ENCODE data around the gene NR4A2. TPM values are rescaled to one million over a fixed set of nuclear protein-coding genes. Genes with fewer than 3 reads are reported as not detected.

NR4A2 gene
- total and polyA plus RNA-seq, 2 donors from 2014 or later = 2.4 to 3.1 TPM

- FAIRE-seq (no peak), DNase-seq (no peak)
- Histone ChIP-seq H3K9me3 (ENCODE audit: control insufficient read depth in 2 of 3, insufficient read depth in 1 of 3, low read length in 3 of 3) (no peaks in the 10 kb centered on the region), H3K4me3 (ENCODE audit: low read length in 3 of 3) (no peak overlapping the region), H3K27me3 (ENCODE audit: control insufficient read depth, insufficient read depth, low read length) (no peaks in the 10 kb centered on the region), H3K9ac (ENCODE audit: low read length in 3 of 3) (no peak overlapping the region), H3K4me1 (ENCODE audit: control insufficient read depth in 2 of 3, insufficient read depth in 2 of 3, low read depth in 1 of 3, low read length in 3 of 3) (no peaks in the 10 kb centered on the region), H3K27ac (ENCODE audit: low read depth in 2 of 2, low read length in 2 of 2) (no peak overlapping the region), H3K36me3 (ENCODE audit: control insufficient read depth in 2 of 3, insufficient read depth in 3 of 3, low read length in 3 of 3) (no peaks in the 10 kb centered on the region)
- intact Hi-C loops (cut with DNase I) = no loop called here
- no peak for TF ChIP-seq CTCF (IDR thresholded peaks at IDR 0.05; ENCODE audit: borderline replicate concordance, extremely low read depth, insufficient read depth)
These were observed 23.7 kb upstream of the NR4A2 start for GRCh38 chr2:156356014-156356754.

GRCh38 chr2:156352911-156353310 lies 20.4 kb upstream of the NR4A2 start:
- Histone ChIP-seq H3K9me3 (ENCODE audit: control insufficient read depth in 2 of 3, insufficient read depth in 1 of 3, low read length in 3 of 3) (no peaks in the 10 kb centered on the region), H3K9ac (ENCODE audit: low read length in 3 of 3) (no peak overlapping the region), H3K36me3 (ENCODE audit: control insufficient read depth in 2 of 3, insufficient read depth in 3 of 3, low read length in 3 of 3) (no peaks in the 10 kb centered on the region), H3K27ac (ENCODE audit: low read depth in 2 of 2, low read length in 2 of 2) (no peak overlapping the region), H3K4me3 (ENCODE audit: low read length in 3 of 3) (no peak overlapping the region), H3K4me1 (ENCODE audit: control insufficient read depth in 2 of 3, insufficient read depth in 2 of 3, low read depth in 1 of 3, low read length in 3 of 3) (no peaks in the 10 kb centered on the region), H3K27me3 (ENCODE audit: control insufficient read depth, insufficient read depth, low read length) (no peaks in the 10 kb centered on the region)
- FAIRE-seq (no peak), DNase-seq (no peak)
- intact Hi-C loops (cut with DNase I) = no loop called here
- TF ChIP-seq CTCF (IDR thresholded peaks at IDR 0.05; ENCODE audit: borderline replicate concordance, extremely low read depth, insufficient read depth) = no peak

- FAIRE-seq = no peak
- no peak overlapping the region for H3K4me3 ChIP-seq (ENCODE audit: low read length in 3 of 3)
These were observed 18.0 kb upstream of the NR4A2 start for GRCh38 chr2:156350374-156351142.

More at GRCh38 chr2:156350374-156351142, 18.0 kb upstream of the NR4A2 start:
- no peaks in the 10 kb centered on the region for H3K9me3 ChIP-seq (ENCODE audit: control insufficient read depth in 2 of 3, insufficient read depth in 1 of 3, low read length in 3 of 3)
- H3K27me3 ChIP-seq (ENCODE audit: control insufficient read depth, insufficient read depth, low read length) = no peaks in the 10 kb centered on the region
- H3K36me3 ChIP-seq (ENCODE audit: control insufficient read depth in 2 of 3, insufficient read depth in 3 of 3, low read length in 3 of 3) = no peaks in the 10 kb centered on the region
- no peak for DNase-seq
- H3K27ac ChIP-seq (ENCODE audit: low read depth in 2 of 2, low read length in 2 of 2) = no peak overlapping the region
- H3K4me1 ChIP-seq (ENCODE audit: control insufficient read depth in 2 of 3, insufficient read depth in 2 of 3, low read depth in 1 of 3, low read length in 3 of 3) = no peaks in the 10 kb centered on the region
- H3K9ac ChIP-seq (ENCODE audit: low read length in 3 of 3) = no peak overlapping the region
- no peak for TF ChIP-seq CTCF (IDR thresholded peaks at IDR 0.05; ENCODE audit: borderline replicate concordance, extremely low read depth, insufficient read depth)
- intact Hi-C loops (cut with DNase I) = no loop called here
